Right lobe of liver (tissue), 6 donors: ENCODE data around the gene DPPA3. TPM values are rescaled to one million over a fixed set of nuclear protein-coding genes. Genes with fewer than 3 reads are reported as not detected.
"Not testable (repeated sequence)": the region's sequence is repeated elsewhere in the genome, so short reads cannot be mapped to it uniquely, and the experiment has no call there.

ENCODE experiments used
- ATAC-seq, 4 donors: fragments of 200-7000 bp; cut with Tn5 transposase; one replicate each; pipeline ENCODE4 v1.9.1; 2020; ENCODE audit warnings: mild to moderate bottlenecking in 4 of 4, moderate library complexity in 4 of 4
- DNase-seq, 3 donors: peaks; one replicate each; pipeline ENCODE4 v3.0.0-alpha.2; 2020
- H3K27ac ChIP-seq, 3 donors: fragments of 200-600 bp; one replicate each; pipeline ENCODE4 v1.8.0; 2022
- H3K27me3 ChIP-seq, 2 donors: fragments of 200-600 bp; one replicate each; pipeline ENCODE4 v1.8.0; 2022
- H3K36me3 ChIP-seq, 4 donors: fragments of 200-600 bp; sonication (generic) in 1 of 4; one replicate each; pipeline versions ENCODE4 v1.5.1 to v1.8.0; 2017 to 2022; ENCODE audit warnings: control low read depth in 1 of 4
- H3K4me1 ChIP-seq, 4 donors: fragments of 200-600 bp; sonication (generic) in 1 of 4; one replicate each; pipeline versions ENCODE4 v1.5.1 to v1.8.0; 2017 to 2022; ENCODE audit warnings: control low read depth in 1 of 4
- H3K4me3 ChIP-seq, 3 donors: fragments of 200-600 bp; one replicate each; pipeline ENCODE4 v1.8.0; 2022
- H3K9me3 ChIP-seq, 4 donors: fragments of 200-600 bp; sonication (generic) in 1 of 4; one replicate each; pipeline versions ENCODE4 v1.5.1 to v1.8.0; 2017 to 2022; ENCODE audit warnings: control low read depth in 1 of 4
- CTCF ChIP-seq, 4 donors: fragments of 200-600 bp in 3 of 4; fragments of 450-650 bp in 1 of 4; IDR thresholded peaks; one replicate each; pipeline versions ENCODE4 v1.5.1 to v1.8.0; 2016 to 2022; ENCODE audit warnings: antibody characterized with exemption in 4 of 4, mild to moderate bottlenecking in 2 of 4
- POLR2A ChIP-seq: fragments of 450-650 bp; IDR thresholded peaks from one replicate; pipeline ENCODE4 v1.6.1; 2017; ENCODE audit warnings: antibody characterized with exemption, mild to moderate bottlenecking
- WGBS: methylation state at CpG from one replicate; pipeline ENCODE4 v1.1.6; 2018; ENCODE audit warnings: low coverage, low lambda C conversion rate; ENCODE audit not compliant: insufficient coverage; ENCODE audit errors: missing lambda C conversion rate; 5-methylcytosine and 5-hydroxymethylcytosine counted together
- intact Hi-C, 2 donors: fragments of 100-400 bp; cut with DNase I; formaldehyde crosslinking; loops; one replicate each; pipeline versions ENCODE4 v1.11.2 to v1.14.1; 2022
- total RNA-seq, 6 experiments: library from RNA; depleted of rRNA in 2 of 6; stranded (reverse); fragments of >200 nt in 2 of 6; fragmentation: NEBNext Ultra II Directional in 3 of 6; extraction: Animal tissue kit (Norgen Biotek cat#: 25700) in 3 of 6; gene quantifications; one replicate each; pipeline versions ENCODE4 v1.1.0 to v1.2.4, GENCODE V29; 2016 to 2023
- donor health status: DM: no; HTN: yes; CAD: no.
- donor health status: DM: no; HTN: no; CAD: no.
- donor health status: DM: no; HTN: no; CAD: no.
- donor health status: DM: no; HTN: yes; CAD: no.
- donor health status: DM: no; HTN: yes; CAD: no.

DPPA3 gene
- total RNA-seq, 6 experiments from 2014 or later, result not detected

GRCh38 chr12:7677432-7677888 is 33.8 kb upstream of the DPPA3 start:
- H3K36me3 ChIP-seq, H3K9me3 ChIP-seq, H3K4me1 ChIP-seq, H3K27ac ChIP-seq, DNase-seq, H3K4me3 ChIP-seq, H3K27me3 ChIP-seq: not testable (repeated sequence)
- 14% methylated on average over 5 of the region's 9 CpGs for WGBS
- peak; percentile 49 to 68 (median 59) for ATAC-seq
- TF ChIP-seq CTCF (IDR thresholded peaks at IDR 0.05), result peak; percentile 31 to 43 (median 35)
- intact Hi-C loops, result loop anchor here in 1 of 2 donors (10.0 kb wide), 1 partner anchor 127 kb away; no protein-coding TSS in a partner anchor

- ATAC-seq (no peak), DNase-seq (no peak)
- H3K9me3 ChIP-seq, result no peaks in the 10 kb centered on the region
- H3K27me3 ChIP-seq, result no peaks in the 10 kb centered on the region
- 55% methylated on average over 8 of the region's 8 CpGs for WGBS
- no peaks in the 10 kb centered on the region for H3K36me3 ChIP-seq
- no peaks in the 10 kb centered on the region for H3K4me1 ChIP-seq
- no peak overlapping the region for H3K4me3 ChIP-seq
- H3K27ac ChIP-seq, result no peak overlapping the region
- no peak for TF ChIP-seq POLR2A
- no peak for TF ChIP-seq CTCF (IDR thresholded peaks at IDR 0.05)
- intact Hi-C loops, result loop anchor here in 1 of 2 donors (10.0 kb wide), 1 partner anchor 126 kb away; no protein-coding TSS in a partner anchor
These were observed 32.5 kb upstream of the DPPA3 start for GRCh38 chr12:7678744-7679143.

GRCh38 chr12:7679251-7680045 is 31.8 kb upstream of the DPPA3 start:
- 37% methylated on average over 9 of the region's 9 CpGs for WGBS
- no peaks in the 10 kb centered on the region for H3K36me3 ChIP-seq
- no peaks in the 10 kb centered on the region for H3K4me1 ChIP-seq
- intact Hi-C loops, result loop anchor here in 1 of 2 donors (10.0 kb wide), 1 partner anchor 125 kb away; no protein-coding TSS in a partner anchor
- ATAC-seq, result no peak
- no peak for DNase-seq
- H3K9me3 ChIP-seq, result no peaks in the 10 kb centered on the region
- H3K27me3 ChIP-seq, result no peaks in the 10 kb centered on the region
- TF ChIP-seq POLR2A (no peak), CTCF (IDR thresholded peaks at IDR 0.05) (no peak)
- H3K4me3 ChIP-seq, result no peak overlapping the region
- no peak overlapping the region for H3K27ac ChIP-seq

GRCh38 chr12:7681535-7681934 is 29.7 kb upstream of the DPPA3 start:
- no peak for ATAC-seq
- Histone ChIP-seq H3K27ac (no peak overlapping the region), H3K9me3 (no peaks in the 10 kb centered on the region), H3K4me3 (no peak overlapping the region), H3K36me3 (no peaks in the 10 kb centered on the region), H3K27me3 (no peaks in the 10 kb centered on the region), H3K4me1 (no peaks in the 10 kb centered on the region)
- TF ChIP-seq POLR2A, result no peak
- TF ChIP-seq CTCF (IDR thresholded peaks at IDR 0.05), result no peak
- no peak for DNase-seq
- intact Hi-C loops, result no loop called here
- WGBS, result 41% methylated on average over 2 of the region's 2 CpGs
